Measurements from ENCODE around the gene NDUFV2.
"Not testable (repeated sequence)": the region's sequence is repeated elsewhere in the genome, so short reads cannot be mapped to it uniquely, and the experiment has no call there.

NDUFV2 gene

DNA sequence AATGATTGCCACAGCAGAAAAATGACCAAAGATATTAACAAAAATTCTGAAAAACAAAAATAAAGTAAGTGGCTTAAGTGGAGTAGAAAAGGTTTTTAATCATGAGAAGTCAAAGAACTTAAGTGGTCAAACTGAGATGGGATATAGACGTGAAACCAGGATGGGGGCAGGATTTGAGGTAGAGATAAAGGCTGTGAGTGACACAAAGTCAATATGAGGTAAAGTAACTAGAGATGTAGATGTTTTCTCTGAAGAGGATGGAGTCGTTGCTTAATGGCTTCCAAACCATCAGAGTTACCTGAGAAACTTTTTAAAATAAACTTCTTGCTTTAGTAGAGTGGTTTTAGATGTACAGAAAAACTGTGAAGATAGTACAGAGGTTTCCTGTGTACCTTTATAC lies 55.3 kb downstream of the NDUFV2 start:
- no peak for DNase-seq

DNA sequence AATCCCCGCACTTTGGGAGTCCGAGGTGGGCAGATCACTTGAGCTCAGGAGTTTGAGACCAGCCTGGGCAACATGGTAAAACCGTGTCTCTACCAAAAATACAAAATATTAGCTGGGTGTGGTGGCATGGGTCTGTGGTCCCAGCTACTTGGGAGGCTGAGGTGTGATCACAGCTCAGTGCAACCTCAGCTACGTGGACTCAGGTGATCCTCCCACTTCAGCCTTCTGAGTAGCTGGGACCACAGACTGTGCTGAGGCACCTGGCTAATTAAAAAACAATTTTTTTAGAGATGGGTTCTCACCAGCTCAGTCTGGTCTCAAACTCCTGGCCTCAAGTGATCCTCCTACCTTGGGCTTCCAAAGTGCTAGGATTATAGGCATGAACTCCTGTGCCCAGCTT lies 57.5 kb downstream of the NDUFV2 start:
- DNase-seq: no peak

DNA sequence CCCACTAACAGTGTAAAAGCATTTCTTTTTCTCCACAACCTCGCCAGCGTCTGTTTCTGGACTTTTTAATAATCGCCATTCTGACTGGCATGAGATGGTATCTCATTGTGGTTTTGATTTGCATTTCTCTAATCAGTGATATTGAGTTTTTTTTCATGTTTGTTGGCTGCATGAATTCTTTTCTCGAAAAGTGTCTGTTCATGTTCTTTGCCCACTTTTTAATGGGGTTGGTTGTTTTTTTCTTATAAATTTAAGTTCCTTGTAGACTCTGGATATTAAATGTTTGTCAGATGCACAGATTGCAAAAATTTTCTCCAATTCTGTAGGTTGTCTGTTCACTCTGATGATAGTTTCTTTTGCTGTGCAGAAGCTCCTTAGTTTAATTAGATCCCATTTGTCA lies 60.2 kb downstream of the NDUFV2 start:
- DNase-seq: not testable (repeated sequence)

DNA sequence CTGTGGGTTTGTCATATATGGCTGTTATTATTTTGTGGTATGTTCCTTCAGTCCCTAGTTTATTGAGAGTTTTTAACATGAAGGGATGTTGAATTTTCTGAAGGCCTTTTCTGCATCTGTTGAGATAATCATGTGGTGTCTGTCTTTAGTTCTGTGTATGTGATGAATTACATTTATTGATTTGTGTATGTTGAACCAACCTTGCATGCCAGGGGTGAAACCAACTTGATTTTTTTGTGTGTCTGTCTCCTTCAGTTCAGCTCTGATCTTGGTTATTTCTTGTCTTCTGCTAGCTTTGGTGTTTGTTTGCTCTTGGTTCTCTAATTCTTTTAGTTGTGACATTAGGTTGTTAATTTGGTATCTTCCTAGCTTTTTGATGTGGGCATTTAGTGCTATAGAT lies 61.6 kb downstream of the NDUFV2 start:
- not testable (repeated sequence) for DNase-seq

DNA sequence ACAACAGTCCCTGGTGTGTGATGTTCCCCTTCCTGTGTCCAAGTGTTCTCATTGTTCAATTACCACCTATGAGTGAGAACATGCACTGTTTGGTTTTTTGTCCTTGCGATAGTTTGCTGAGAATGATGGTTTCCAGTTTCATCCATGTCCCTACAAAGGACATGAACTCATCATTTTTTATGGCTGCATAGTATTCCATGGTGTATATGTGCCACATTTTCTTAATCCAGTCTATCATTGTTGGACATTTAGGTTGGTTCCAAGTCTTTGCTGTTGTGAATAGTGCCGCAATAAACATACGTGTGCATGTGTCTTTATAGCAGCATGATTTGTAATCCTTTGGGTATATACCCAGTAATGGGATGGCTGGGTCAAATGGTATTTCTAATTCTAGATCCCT lies 63.4 kb downstream of the NDUFV2 start:
- not testable (repeated sequence) for DNase-seq

DNA sequence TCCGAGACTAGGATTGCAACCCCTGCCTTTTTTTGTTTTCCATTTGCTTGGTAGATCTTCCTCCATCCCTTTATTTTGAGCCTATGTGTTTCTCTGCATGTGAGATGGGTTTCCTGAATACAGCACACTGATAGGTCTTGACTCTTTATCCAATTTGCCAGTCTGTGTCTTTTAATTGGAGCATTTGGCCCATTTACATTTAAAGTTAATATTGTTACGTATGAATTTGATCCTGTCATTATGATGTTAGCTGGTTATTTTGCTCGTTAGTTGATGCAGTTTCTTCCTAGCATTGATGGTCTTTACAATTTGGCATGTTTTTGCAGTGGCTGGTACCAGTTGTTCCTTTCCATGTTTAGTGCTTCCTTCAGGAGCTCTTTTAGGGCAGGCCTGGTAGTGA lies 67.0 kb downstream of the NDUFV2 start:
- DNase-seq: not testable (repeated sequence)

DNA sequence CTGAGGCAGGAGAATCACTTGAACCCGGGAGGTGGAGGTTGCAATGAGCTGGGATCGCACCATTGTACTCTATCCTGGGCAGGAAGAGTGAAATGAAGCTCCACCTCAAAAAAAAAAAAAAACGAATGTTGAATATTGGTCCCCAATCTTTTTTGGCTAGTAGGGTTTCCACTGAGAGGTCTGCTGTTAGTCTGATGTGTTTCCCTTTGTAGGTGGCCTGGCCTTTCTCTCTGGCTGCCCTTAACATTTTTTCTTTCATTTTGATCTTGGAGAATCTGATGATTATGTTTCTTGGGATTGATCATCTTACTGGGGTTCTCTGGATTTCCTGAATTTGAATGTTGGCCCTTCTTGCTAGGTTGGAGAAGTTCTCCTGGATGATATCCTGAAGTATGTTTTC lies 69.4 kb downstream of the NDUFV2 start:
- DNase-seq: not testable (repeated sequence)

DNA sequence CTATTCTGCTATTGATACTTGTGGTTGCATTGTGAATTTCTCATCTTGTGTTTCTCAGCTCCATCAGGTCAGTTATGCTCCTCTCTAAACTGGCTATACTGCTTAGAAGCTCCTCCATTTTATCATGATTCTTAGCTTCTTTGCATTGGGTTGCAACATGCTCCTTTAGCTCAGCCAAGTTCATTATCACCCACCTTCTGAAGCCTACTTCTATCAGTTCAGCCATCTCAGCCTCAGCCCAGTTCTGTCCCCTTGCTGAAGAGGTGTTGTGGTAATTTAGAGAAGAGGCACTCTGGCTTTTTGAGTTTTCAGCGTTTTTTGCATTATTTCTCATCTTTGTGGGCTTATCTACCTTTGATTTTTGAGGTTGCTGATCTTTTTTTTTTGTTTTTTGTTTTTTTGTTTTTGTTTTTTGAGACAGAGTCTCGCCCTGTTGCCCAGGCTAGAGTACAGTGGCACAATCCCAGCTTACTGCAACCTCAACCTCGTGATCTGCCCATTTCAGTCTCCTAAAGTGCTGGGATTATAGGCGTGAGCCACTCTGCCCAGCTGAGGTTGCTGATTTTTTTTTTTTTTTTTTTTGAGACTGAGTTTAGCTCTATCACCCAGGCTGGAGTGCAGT lies 70.1 kb downstream of the NDUFV2 start:
- DNase-seq: no peak

DNA sequence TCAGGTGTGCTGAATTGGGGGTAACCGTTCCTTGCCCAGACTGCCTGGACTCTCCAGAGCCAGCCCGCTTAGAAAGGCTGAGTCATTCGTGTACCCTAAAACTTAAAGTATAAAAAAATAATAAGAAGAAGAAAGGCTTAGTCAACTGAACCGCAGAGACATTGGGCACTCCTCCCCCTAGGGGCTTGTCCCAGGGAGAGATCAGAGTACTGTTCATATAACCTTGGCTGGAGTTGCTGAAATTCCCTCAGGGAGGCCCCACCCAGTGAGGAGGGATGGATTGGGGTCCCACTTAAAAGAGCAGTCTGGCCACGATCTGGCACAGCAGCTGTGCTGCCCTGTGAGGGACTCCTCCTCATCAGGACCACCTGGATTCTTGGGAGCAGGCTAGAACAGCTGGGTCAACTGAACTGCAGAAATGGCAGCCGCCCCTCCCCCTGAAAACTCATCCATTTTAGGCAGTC lies 71.3 kb downstream of the NDUFV2 start:
- no peak for DNase-seq

DNA sequence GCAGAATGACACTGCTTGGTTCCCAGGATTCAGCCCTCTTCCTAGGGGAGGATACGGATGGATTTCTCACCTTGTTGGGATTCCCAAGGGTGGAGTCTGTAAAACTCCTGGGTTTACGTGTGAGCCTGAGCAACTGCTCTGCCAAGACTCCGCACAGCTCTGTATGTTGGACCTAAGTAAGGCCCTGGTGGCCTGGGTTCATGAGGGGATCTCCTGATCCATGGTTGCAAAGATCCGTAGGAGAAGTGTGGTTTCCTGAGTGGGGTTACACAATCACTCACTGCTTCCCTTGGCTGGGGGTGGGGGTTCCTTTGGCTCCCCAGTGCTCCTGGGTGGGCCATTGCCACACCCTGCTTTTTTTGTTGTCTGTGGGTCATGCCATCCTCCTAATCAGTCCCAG lies 71.8 kb downstream of the NDUFV2 start:
- no peak for DNase-seq

DNA sequence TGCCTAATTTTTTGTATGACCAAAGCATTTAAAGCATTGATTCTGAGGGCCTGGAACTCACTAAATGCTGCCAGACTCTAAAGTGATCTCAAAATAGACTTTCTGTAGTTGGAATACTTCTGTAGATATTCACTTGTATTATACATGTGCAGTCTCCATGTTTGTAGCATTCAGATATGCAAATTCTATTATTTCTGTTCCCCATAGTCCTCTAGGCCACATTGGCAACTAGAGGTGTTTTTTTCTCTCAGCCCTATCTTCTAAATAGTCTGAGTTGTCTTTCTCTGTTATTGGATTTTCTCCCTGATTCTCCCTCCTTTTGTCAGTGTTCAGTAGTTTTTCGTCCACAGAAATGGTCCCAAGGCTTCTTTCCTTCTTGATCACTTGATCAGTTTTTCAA lies 72.6 kb downstream of the NDUFV2 start:
- no peak for DNase-seq

DNA sequence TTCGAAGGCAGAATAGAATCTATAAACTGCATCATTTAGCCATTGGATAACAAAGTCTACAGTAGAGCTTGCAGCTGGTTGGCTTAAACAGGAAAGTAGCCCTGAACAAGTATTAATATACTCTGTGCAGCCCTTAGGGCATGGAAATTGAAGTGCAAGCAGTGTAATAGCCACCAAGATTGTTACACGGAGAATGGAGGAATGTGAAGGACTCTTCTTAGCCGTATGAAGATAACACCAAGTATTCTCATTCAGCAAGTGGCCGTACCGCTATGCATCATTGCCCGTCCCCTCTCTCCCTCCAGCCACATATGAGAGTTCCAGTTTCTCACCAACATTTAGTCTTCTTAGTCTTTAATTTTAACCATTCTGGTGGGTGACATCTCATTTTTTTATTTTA lies 74.5 kb downstream of the NDUFV2 start:
- DNase-seq: no peak

DNA sequence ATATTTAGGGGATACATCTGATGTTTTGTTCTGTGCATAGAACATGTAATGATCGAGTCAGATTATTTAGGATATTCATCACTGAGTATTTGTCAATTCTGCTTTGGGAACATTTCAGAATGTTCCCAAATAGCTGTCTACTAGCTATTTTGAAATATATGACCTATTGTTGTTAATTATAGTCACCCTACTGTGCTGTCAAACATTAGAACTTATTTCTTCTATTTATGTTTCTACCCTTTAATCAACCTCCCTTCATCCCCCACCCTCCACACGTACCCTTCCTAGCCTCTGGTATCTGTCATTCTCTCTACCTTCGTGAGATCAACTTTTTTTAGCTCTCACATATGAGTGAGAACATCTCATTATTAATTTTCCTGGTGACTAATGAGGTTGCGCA lies 75.0 kb downstream of the NDUFV2 start:
- no peak for DNase-seq

DNA sequence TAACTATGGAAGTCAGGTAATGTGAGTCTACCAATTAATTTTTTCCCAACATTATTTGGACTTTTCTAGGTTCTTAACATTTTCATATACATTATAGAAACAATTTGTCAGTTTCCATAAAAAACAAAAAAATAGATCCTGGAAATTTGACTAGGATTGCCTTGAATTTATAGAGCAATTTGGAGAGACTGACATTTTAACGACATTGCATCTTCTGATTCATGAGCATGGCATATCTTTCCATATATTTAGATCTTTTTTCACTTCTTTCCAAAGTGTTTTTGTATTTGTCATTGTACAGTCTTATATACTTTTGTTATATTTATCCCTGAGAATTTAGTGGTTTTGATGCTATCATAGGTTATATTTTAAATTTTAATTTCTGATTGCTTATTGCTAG lies 76.1 kb downstream of the NDUFV2 start:
- DNase-seq: no peak

DNA sequence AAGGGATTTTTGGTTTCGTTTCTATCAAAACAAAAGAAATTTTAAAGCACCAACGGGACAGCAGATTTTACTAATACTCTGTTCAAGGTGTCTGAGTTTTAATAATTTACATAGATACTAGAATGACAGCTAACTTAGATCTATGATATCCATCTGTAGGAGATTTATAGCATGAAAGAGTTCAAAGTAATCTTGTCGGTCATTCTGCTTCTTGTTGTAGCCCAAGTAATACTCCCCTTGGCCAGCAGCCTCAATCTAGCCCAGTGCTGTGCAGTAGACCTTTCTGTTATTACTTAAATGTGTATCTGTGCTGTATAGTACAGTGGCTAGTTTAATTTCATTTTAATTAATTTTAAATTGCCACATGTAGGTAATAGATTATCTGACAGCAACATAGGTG lies 78.8 kb downstream of the NDUFV2 start:
- no peak for DNase-seq

DNA sequence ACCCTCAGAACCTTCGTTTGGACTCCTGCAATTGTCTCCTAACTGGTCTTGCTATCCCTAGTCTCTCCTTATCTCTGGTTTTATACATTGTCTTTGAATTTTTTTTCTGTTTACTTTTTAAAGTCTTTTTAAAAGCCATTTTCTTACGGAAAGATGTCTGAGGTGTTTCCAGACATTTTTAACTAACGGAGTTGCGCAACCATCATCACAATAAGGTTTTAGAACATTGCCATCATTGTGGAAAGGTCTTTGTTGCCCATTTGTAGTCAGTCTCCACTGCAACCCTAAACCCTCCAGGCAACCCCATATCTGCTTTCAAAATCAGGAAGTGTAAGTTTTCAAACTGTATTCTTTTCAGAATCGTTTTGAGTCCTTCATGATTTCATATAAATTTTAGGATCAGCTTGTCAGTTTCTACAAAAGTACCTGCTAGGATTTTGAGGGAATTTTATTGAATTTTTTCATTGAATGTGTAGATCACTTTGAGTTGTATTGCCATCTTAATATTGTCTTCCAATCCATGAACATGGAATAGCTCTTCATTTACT lies 80.4 kb downstream of the NDUFV2 start:
- no peak for DNase-seq

All from activated effector memory CD4-positive, alpha-beta T cell treated with anti-CD3 and anti-CD28 coated beads, Interleukin-2, amount 50 U/mL, for 16 hours (primary cell).